Transverse colon (tissue), 3 donors: ENCODE measurements around the gene LRRFIP2.

Experiments used
- CTCF ChIP-seq, 5 experiments: fragments of 200-600 bp in 3 of 5; fragments of 450-650 bp in 2 of 5; sonication (generic) in 3 of 5; IDR thresholded peaks; 1 replicate in 2 of 5; 2 replicates in 3 of 5; pipeline ENCODE4 v1.5.1; 2016 to 2017; ENCODE audit warnings: antibody characterized with exemption in 5 of 5, inconsistent platforms in 3 of 5, mild to moderate bottlenecking in 2 of 5, moderate library complexity in 1 of 5
- POLR2A ChIP-seq: fragments of 450-650 bp; IDR thresholded peaks from one replicate; pipeline ENCODE4 v1.6.1; 2016; ENCODE audit warnings: antibody characterized with exemption, mild to moderate bottlenecking, moderate library complexity

- TF ChIP-seq CTCF (IDR thresholded peaks at IDR 0.05) (no peak), POLR2A (no peak)
These were observed 47.0 kb downstream of the LRRFIP2 start for GRCh38 chr3:37127340-37127739.
